ENCODE data around the gene TEX22. TPM values are rescaled to one million over a fixed set of nuclear protein-coding genes. Genes with fewer than 3 reads are reported as not detected.

The TEX22 gene
- total and polyA plus RNA-seq, 2 experiments from 2014 or later, result 0.21 TPM

GRCh38 chr14:105425823-105426247, 27.5 kb downstream of the TEX22 start:
- Histone ChIP-seq H3K4me2 (no peak overlapping the region), H3K27ac (ENCODE audit: low read depth) (no peak overlapping the region), H3K4me3 (no peak overlapping the region), H3K79me2 (replicated peaks; ENCODE audit: insufficient read depth) (peaks cover 98% of the 10 kb centered on the region), H3K36me3 (ENCODE audit: insufficient read depth) (no peaks in the 10 kb centered on the region), H3K27me3 (ENCODE audit: insufficient read depth) (no peaks in the 10 kb centered on the region), H2AFZ (no peak overlapping the region), H4K20me1 (replicated peaks; ENCODE audit: insufficient read depth) (peaks cover 71% of the 10 kb centered on the region), H3F3A (replicated peaks; ENCODE audit: low read depth) (no peaks in the 10 kb centered on the region), H3K9me2 (ENCODE audit: insufficient read depth) (no peaks in the 10 kb centered on the region), H3K4me1 (ENCODE audit: insufficient read depth) (peaks cover 8% of the 10 kb centered on the region)
- Mint-ChIP-seq H3K27me3 (ENCODE audit: insufficient read depth, low read depth, poor library complexity) (peaks cover 9% of the 10 kb centered on the region), H3K9me3 (no peaks in the 10 kb centered on the region; the same call in 2 of the 3 replicates), H3K4me3 (no peak overlapping the region), H3K27ac (no peak overlapping the region; the same call in 1 of the 2 replicates), H3K4me1 (peaks cover 11% of the 10 kb centered on the region), H3K36me3 (ENCODE audit: low read depth) (peaks cover 50% of the 10 kb centered on the region)
- DNase-seq (ENCODE audit: low spot score) (no peak), ATAC-seq (peak; percentile 10; the same call in 2 of the 3 replicates)
- TF ChIP-seq REST (IDR thresholded peaks at IDR 0.05; ENCODE audit: unreplicated experiment), result no peak

- Histone ChIP-seq H3K9me2 (ENCODE audit: insufficient read depth) (no peaks in the 10 kb centered on the region), H3K79me2 (replicated peaks; ENCODE audit: insufficient read depth) (peaks cover 98% of the 10 kb centered on the region), H3K27ac (ENCODE audit: low read depth) (no peak overlapping the region), H3K36me3 (ENCODE audit: insufficient read depth) (no peaks in the 10 kb centered on the region), H3F3A (replicated peaks; ENCODE audit: low read depth) (no peaks in the 10 kb centered on the region), H3K4me1 (ENCODE audit: insufficient read depth) (peaks cover under 1% of the 10 kb centered on the region), H2AFZ (no peak overlapping the region), H3K27me3 (ENCODE audit: insufficient read depth) (no peaks in the 10 kb centered on the region), H3K4me3 (no peak overlapping the region), H4K20me1 (replicated peaks; ENCODE audit: insufficient read depth) (peaks cover 79% of the 10 kb centered on the region), H3K4me2 (no peak overlapping the region)
- Mint-ChIP-seq H3K4me1 (peaks cover 9% of the 10 kb centered on the region), H3K36me3 (ENCODE audit: low read depth) (peaks cover 55% of the 10 kb centered on the region), H3K4me3 (no peak overlapping the region; the same call in 2 of the 3 replicates), H3K9me3 (no peaks in the 10 kb centered on the region; the same call in 2 of the 3 replicates), H3K27ac (no peak overlapping the region), H3K27me3 (ENCODE audit: insufficient read depth, low read depth, poor library complexity) (peaks cover 4% of the 10 kb centered on the region)
- peak; percentile 20 for ATAC-seq
- no peak for DNase-seq (ENCODE audit: low spot score)
- TF ChIP-seq STAT1 (IDR thresholded peaks at IDR 0.05; ENCODE audit: unreplicated experiment), result no peak
- TF ChIP-seq REST (IDR thresholded peaks at IDR 0.05; ENCODE audit: unreplicated experiment), result no peak
- TF ChIP-seq EZH2phosphoT487 (IDR thresholded peaks at IDR 0.05; ENCODE audit: unreplicated experiment), result no peak
- TF ChIP-seq ETS1 (IDR thresholded peaks at IDR 0.05), result no peak
- no peak for TF ChIP-seq EZH2 (IDR thresholded peaks at IDR 0.05; ENCODE audit: low read depth, unreplicated experiment)
- no peak for TF ChIP-seq NANOG (IDR thresholded peaks at IDR 0.05; ENCODE audit: borderline replicate concordance)
- TF ChIP-seq CREB1 (CRISPR knock-in tag; IDR thresholded peaks at IDR 0.05; ENCODE audit: low read depth), result no peak
- no peak for TF ChIP-seq ZNF114 (CRISPR knock-in tag; IDR thresholded peaks at IDR 0.05)
- no peak for TF ChIP-seq ZNF331 (CRISPR knock-in tag; IDR thresholded peaks at IDR 0.05; ENCODE audit: low read depth)
- TF ChIP-seq POLR2AphosphoS5 (IDR thresholded peaks at IDR 0.05; ENCODE audit: low read depth), result no peak
- no peak for TF ChIP-seq JUNB (IDR thresholded peaks at IDR 0.05; ENCODE audit: unreplicated experiment)
These were observed 28.2 kb downstream of the TEX22 start for GRCh38 chr14:105426416-105427130.
